WTC11 (cell line): ENCODE data around the gene OR51E1. TPM values are rescaled to one million over a fixed set of nuclear protein-coding genes. Genes with fewer than 3 reads are reported as not detected.

Experiments used
- ATAC-seq: fragments of 200-7000 bp; cut with Tn5 transposase; 2 replicates; pipeline ENCODE4 v1.10.0; 2021; ENCODE audit warnings: mild to moderate bottlenecking, moderate library complexity
- CTCF ChIA-PET: fragments of 300-600 bp; sonication (Branson Sonifier 250); formaldehyde crosslinking; loops from one replicate; lab custom pipeline; 2021; ENCODE audit warnings: antibody characterized with exemption; lab: Charles Lee
- POLR2A ChIA-PET: fragments of 350-600 bp; sonication (Branson Sonifier 250); formaldehyde crosslinking; loops from one replicate; lab custom pipeline; 2021; ENCODE audit warnings: antibody characterized with exemption; lab: Charles Lee
- DNase-seq: peaks from one replicate; pipeline ENCODE4 v3.0.0; 2021; ENCODE audit warnings: low spot score
- H3K27ac Mint-ChIP-seq: 2 replicates; pipeline ENCODE4 v1.8.0; 2021; ENCODE audit warnings: mixed read lengths
- H3K27me3 Mint-ChIP-seq: 2 replicates; pipeline ENCODE4 v1.8.0; 2021; ENCODE audit warnings: low read depth, mild to moderate bottlenecking, moderate library complexity, mixed read lengths
- H3K36me3 Mint-ChIP-seq: 2 replicates; pipeline ENCODE4 v1.8.0; 2021; ENCODE audit warnings: mixed read lengths
- H3K4me1 Mint-ChIP-seq: 2 replicates; pipeline ENCODE4 v1.8.0; 2022; ENCODE audit warnings: mixed read lengths
- H3K4me3 Mint-ChIP-seq: 2 replicates; pipeline ENCODE4 v1.8.0; 2021; ENCODE audit warnings: mild to moderate bottlenecking, moderate library complexity, mixed read lengths
- H3K9me3 Mint-ChIP-seq: 2 replicates; pipeline ENCODE4 v1.8.0; 2021; ENCODE audit warnings: mixed read lengths
- CREB1 ChIP-seq: sonication (generic); formaldehyde crosslinking; IDR thresholded peaks from 2 replicates; pipeline ENCODE4 v1.8.0; 2023; ENCODE audit warnings: mild to moderate bottlenecking, missing genetic modification reagents
- CREM ChIP-seq: sonication (generic); formaldehyde crosslinking; IDR thresholded peaks from 2 replicates; pipeline ENCODE4 v1.8.1; 2022; ENCODE audit warnings: mild to moderate bottlenecking, missing genetic modification reagents, moderate library complexity
- JUN ChIP-seq: sonication (generic); formaldehyde crosslinking; IDR thresholded peaks from 2 replicates; pipeline ENCODE4 v1.8.0; 2023; ENCODE audit warnings: mild to moderate bottlenecking, missing genetic modification reagents
- MXD4 ChIP-seq: fragments of 250-450 bp; sonication (Bioruptor Pico); IDR thresholded peaks from 2 replicates; pipeline ENCODE4 v1.8.0; 2021; ENCODE audit warnings: mild to moderate bottlenecking, moderate library complexity, borderline replicate concordance
- NFATC4 ChIP-seq: fragments of 250-450 bp; sonication (Bioruptor Pico); IDR thresholded peaks from 2 replicates; pipeline ENCODE4 v1.9.0; 2021; ENCODE audit warnings: mild to moderate bottlenecking
- NR2C2 ChIP-seq: sonication (generic); formaldehyde crosslinking; IDR thresholded peaks from 2 replicates; pipeline ENCODE4 v1.8.0; 2022; ENCODE audit warnings: mild to moderate bottlenecking, missing genetic modification reagents
- NR3C1 ChIP-seq: sonication (generic); formaldehyde crosslinking; conservative IDR thresholded peaks from 2 replicates; pipeline ENCODE4 v1.8.1; 2023; ENCODE audit warnings: low read depth, mild to moderate bottlenecking, missing genetic modification reagents
- PRRX2 ChIP-seq: fragments of 250-450 bp; sonication (Bioruptor Pico); IDR thresholded peaks from 2 replicates; pipeline ENCODE4 v1.8.0; 2021; ENCODE audit warnings: mild to moderate bottlenecking
- SP1 ChIP-seq: sonication (generic); formaldehyde crosslinking; conservative IDR thresholded peaks from 2 replicates; pipeline ENCODE4 v1.8.1; 2022; ENCODE audit warnings: missing genetic modification reagents
- TP53 ChIP-seq: sonication (generic); formaldehyde crosslinking; IDR thresholded peaks from 2 replicates; pipeline ENCODE4 v1.8.1; 2023; ENCODE audit warnings: mild to moderate bottlenecking, missing genetic modification reagents
- ZBTB21 ChIP-seq: sonication (generic); formaldehyde crosslinking; IDR thresholded peaks from 2 replicates; pipeline ENCODE4 v1.8.1; 2023; ENCODE audit warnings: mild to moderate bottlenecking, missing genetic modification reagents, borderline replicate concordance
- ZNF317 ChIP-seq: sonication (generic); formaldehyde crosslinking; IDR thresholded peaks from 2 replicates; pipeline ENCODE4 v1.8.1; 2023; ENCODE audit warnings: low read depth, mild to moderate bottlenecking, moderate library complexity, missing genetic modification reagents, borderline replicate concordance
- ZNF416 ChIP-seq: fragments of 250-450 bp; sonication (Bioruptor Pico); IDR thresholded peaks from 2 replicates; pipeline ENCODE4 v1.9.0; 2021; ENCODE audit warnings: mild to moderate bottlenecking, inconsistent platforms
- ZNF671 ChIP-seq: fragments of 250-450 bp; sonication (Bioruptor Pico); IDR thresholded peaks from 2 replicates; pipeline ENCODE4 v1.8.0; 2021; ENCODE audit warnings: mild to moderate bottlenecking
- total RNA-seq: library from RNA; stranded (reverse); gene quantifications from 3 replicates; pipeline ENCODE4 v1.2.3, GENCODE V29; 2021
- TF ChIP-seq, protein P1 (sequence below): sonication (generic); formaldehyde crosslinking; IDR thresholded peaks from 2 replicates; pipeline ENCODE4 v1.8.0; 2022; ENCODE audit warnings: mild to moderate bottlenecking, missing genetic modification reagents
- TF ChIP-seq, protein P2 (sequence below): fragments of 250-450 bp; sonication (Bioruptor Pico); IDR thresholded peaks from 2 replicates; pipeline ENCODE4 v1.9.0; 2021; ENCODE audit warnings: mild to moderate bottlenecking, borderline replicate concordance
- TF ChIP-seq, protein P3 (sequence below): sonication (generic); formaldehyde crosslinking; IDR thresholded peaks from 2 replicates; pipeline ENCODE4 v1.8.1; 2022; ENCODE audit warnings: low read depth, missing genetic modification reagents, borderline replicate concordance
- TF ChIP-seq, protein P4 (sequence below): fragments of 200-600 bp; IDR thresholded peaks from 2 replicates; pipeline ENCODE4 v1.8.0; 2022; ENCODE audit warnings: antibody characterized with exemption
- TF ChIP-seq, protein P5 (sequence below): sonication (generic); formaldehyde crosslinking; IDR thresholded peaks from 2 replicates; pipeline ENCODE4 v1.8.1; 2023; ENCODE audit warnings: mild to moderate bottlenecking, missing genetic modification reagents, borderline replicate concordance
- TF ChIP-seq, protein P6 (sequence below): fragments of 250-450 bp; sonication (Bioruptor Pico); IDR thresholded peaks from 2 replicates; pipeline ENCODE4 v1.8.0; 2021; ENCODE audit warnings: mild to moderate bottlenecking

Gene OR51E1
- total RNA-seq, 1 experiment from 2014 or later: not detected

DNA sequence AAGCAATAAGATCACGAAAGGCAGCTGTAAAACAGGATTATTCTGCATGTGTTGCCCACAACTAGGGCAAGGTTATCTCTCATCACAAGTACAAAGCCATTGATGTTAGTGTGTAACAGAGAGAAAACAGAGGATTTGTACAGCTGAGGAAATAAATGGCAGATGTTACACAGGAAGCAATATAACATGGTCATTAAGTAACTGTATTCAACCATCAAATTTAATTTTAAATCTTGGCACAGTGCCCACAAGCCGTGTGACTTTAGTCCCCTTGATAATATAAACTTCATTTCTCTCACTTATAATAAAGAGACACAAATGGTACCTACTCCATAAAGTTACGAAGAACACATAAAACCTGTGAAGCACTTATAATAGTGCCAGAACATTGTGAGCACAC, 36.6 kb downstream of the OR51E1 start (continued):
- TF ChIP-seq, protein P1, sequence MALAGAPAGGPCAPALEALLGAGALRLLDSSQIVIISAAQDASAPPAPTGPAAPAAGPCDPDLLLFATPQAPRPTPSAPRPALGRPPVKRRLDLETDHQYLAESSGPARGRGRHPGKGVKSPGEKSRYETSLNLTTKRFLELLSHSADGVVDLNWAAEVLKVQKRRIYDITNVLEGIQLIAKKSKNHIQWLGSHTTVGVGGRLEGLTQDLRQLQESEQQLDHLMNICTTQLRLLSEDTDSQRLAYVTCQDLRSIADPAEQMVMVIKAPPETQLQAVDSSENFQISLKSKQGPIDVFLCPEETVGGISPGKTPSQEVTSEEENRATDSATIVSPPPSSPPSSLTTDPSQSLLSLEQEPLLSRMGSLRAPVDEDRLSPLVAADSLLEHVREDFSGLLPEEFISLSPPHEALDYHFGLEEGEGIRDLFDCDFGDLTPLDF (CRISPR knock-in tag): no peak
- TF ChIP-seq CREM (no peak), ZNF671 (CRISPR knock-in tag) (no peak), ZNF416 (CRISPR knock-in tag) (no peak), SP1 (CRISPR knock-in tag) (no peak), ZNF317 (no peak), NFATC4 (no peak), NR3C1 (no peak), NR2C2 (CRISPR knock-in tag) (no peak)

DNA sequence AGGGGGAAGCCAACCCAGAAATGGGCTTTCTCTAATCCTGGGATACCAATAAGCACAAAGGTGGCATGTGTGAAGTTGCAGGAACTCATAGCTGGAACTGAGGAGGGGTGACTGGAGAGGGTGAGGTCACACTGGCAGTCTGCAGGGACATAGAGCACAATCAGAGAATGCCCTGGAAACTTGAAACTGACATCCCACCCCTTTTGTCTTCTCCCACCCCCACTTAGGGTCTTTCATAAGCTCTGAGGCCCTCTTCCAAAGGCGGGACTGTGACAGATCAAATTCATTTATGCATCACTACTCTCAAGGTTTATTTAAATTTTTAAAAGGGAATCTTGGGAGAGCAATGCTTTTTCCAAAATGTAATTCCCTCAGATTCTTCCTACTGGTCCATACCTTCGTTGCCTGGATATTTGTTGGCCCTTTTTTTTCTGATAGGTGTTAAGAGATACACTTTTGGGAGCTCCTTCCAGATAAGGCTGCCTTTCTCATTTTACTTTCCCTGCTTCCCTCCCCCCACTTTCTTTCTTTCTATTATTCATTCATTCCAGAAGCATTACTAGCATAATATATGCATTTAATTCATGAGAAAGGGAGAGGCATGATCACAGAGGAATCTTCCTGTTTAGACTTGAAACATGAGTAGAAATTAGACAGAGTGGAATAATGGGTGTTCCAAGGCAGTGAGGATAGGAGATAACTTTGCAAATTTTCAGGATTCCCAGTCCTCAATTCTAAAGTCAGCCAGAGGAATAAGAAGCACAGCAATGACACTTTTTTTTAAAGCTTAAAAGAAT, 39.0 kb downstream of the OR51E1 start:
- POLR2A ChIA-PET: no interaction called here
- H3K4me1 Mint-ChIP-seq: no peaks in the 10 kb centered on the region
- no peak overlapping the region for H3K4me3 Mint-ChIP-seq
- H3K9me3 Mint-ChIP-seq: no peaks in the 10 kb centered on the region
- DNase-seq: no peak
- no peak for ATAC-seq
- CTCF ChIA-PET: no interaction called here
- no peak overlapping the region for H3K27ac Mint-ChIP-seq
- H3K36me3 Mint-ChIP-seq: no peaks in the 10 kb centered on the region
- TF ChIP-seq, protein P2, sequence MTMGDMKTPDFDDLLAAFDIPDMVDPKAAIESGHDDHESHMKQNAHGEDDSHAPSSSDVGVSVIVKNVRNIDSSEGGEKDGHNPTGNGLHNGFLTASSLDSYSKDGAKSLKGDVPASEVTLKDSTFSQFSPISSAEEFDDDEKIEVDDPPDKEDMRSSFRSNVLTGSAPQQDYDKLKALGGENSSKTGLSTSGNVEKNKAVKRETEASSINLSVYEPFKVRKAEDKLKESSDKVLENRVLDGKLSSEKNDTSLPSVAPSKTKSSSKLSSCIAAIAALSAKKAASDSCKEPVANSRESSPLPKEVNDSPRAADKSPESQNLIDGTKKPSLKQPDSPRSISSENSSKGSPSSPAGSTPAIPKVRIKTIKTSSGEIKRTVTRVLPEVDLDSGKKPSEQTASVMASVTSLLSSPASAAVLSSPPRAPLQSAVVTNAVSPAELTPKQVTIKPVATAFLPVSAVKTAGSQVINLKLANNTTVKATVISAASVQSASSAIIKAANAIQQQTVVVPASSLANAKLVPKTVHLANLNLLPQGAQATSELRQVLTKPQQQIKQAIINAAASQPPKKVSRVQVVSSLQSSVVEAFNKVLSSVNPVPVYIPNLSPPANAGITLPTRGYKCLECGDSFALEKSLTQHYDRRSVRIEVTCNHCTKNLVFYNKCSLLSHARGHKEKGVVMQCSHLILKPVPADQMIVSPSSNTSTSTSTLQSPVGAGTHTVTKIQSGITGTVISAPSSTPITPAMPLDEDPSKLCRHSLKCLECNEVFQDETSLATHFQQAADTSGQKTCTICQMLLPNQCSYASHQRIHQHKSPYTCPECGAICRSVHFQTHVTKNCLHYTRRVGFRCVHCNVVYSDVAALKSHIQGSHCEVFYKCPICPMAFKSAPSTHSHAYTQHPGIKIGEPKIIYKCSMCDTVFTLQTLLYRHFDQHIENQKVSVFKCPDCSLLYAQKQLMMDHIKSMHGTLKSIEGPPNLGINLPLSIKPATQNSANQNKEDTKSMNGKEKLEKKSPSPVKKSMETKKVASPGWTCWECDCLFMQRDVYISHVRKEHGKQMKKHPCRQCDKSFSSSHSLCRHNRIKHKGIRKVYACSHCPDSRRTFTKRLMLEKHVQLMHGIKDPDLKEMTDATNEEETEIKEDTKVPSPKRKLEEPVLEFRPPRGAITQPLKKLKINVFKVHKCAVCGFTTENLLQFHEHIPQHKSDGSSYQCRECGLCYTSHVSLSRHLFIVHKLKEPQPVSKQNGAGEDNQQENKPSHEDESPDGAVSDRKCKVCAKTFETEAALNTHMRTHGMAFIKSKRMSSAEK: no peak
- no peak for TF ChIP-seq MXD4 (CRISPR knock-in tag)
- no peak for TF ChIP-seq JUN (CRISPR knock-in tag)
- TF ChIP-seq ZBTB21: no peak
- no peak for TF ChIP-seq CREB1
- TF ChIP-seq, protein P3, sequence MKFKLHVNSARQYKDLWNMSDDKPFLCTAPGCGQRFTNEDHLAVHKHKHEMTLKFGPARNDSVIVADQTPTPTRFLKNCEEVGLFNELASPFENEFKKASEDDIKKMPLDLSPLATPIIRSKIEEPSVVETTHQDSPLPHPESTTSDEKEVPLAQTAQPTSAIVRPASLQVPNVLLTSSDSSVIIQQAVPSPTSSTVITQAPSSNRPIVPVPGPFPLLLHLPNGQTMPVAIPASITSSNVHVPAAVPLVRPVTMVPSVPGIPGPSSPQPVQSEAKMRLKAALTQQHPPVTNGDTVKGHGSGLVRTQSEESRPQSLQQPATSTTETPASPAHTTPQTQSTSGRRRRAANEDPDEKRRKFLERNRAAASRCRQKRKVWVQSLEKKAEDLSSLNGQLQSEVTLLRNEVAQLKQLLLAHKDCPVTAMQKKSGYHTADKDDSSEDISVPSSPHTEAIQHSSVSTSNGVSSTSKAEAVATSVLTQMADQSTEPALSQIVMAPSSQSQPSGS (CRISPR knock-in tag): no peak
- no peak for TF ChIP-seq PRRX2 (CRISPR knock-in tag)
- TF ChIP-seq TP53 (CRISPR knock-in tag): no peak
- TF ChIP-seq, protein P4, sequence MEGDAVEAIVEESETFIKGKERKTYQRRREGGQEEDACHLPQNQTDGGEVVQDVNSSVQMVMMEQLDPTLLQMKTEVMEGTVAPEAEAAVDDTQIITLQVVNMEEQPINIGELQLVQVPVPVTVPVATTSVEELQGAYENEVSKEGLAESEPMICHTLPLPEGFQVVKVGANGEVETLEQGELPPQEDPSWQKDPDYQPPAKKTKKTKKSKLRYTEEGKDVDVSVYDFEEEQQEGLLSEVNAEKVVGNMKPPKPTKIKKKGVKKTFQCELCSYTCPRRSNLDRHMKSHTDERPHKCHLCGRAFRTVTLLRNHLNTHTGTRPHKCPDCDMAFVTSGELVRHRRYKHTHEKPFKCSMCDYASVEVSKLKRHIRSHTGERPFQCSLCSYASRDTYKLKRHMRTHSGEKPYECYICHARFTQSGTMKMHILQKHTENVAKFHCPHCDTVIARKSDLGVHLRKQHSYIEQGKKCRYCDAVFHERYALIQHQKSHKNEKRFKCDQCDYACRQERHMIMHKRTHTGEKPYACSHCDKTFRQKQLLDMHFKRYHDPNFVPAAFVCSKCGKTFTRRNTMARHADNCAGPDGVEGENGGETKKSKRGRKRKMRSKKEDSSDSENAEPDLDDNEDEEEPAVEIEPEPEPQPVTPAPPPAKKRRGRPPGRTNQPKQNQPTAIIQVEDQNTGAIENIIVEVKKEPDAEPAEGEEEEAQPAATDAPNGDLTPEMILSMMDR: no peak
- TF ChIP-seq, protein P5, sequence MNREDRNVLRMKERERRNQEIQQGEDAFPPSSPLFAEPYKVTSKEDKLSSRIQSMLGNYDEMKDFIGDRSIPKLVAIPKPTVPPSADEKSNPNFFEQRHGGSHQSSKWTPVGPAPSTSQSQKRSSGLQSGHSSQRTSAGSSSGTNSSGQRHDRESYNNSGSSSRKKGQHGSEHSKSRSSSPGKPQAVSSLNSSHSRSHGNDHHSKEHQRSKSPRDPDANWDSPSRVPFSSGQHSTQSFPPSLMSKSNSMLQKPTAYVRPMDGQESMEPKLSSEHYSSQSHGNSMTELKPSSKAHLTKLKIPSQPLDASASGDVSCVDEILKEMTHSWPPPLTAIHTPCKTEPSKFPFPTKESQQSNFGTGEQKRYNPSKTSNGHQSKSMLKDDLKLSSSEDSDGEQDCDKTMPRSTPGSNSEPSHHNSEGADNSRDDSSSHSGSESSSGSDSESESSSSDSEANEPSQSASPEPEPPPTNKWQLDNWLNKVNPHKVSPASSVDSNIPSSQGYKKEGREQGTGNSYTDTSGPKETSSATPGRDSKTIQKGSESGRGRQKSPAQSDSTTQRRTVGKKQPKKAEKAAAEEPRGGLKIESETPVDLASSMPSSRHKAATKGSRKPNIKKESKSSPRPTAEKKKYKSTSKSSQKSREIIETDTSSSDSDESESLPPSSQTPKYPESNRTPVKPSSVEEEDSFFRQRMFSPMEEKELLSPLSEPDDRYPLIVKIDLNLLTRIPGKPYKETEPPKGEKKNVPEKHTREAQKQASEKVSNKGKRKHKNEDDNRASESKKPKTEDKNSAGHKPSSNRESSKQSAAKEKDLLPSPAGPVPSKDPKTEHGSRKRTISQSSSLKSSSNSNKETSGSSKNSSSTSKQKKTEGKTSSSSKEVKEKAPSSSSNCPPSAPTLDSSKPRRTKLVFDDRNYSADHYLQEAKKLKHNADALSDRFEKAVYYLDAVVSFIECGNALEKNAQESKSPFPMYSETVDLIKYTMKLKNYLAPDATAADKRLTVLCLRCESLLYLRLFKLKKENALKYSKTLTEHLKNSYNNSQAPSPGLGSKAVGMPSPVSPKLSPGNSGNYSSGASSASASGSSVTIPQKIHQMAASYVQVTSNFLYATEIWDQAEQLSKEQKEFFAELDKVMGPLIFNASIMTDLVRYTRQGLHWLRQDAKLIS (CRISPR knock-in tag): no peak
- TF ChIP-seq, protein P6, sequence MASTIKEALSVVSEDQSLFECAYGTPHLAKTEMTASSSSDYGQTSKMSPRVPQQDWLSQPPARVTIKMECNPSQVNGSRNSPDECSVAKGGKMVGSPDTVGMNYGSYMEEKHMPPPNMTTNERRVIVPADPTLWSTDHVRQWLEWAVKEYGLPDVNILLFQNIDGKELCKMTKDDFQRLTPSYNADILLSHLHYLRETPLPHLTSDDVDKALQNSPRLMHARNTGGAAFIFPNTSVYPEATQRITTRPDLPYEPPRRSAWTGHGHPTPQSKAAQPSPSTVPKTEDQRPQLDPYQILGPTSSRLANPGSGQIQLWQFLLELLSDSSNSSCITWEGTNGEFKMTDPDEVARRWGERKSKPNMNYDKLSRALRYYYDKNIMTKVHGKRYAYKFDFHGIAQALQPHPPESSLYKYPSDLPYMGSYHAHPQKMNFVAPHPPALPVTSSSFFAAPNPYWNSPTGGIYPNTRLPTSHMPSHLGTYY (CRISPR knock-in tag): no peak
- TF ChIP-seq, all 79 proteins: peak for 0
- no peaks in the 10 kb centered on the region for H3K27me3 Mint-ChIP-seq
